HUDEP-2 (cell line): ENCODE measurements around the gene NSMCE1.

Experiments used
- DNase-seq, 76 experiments: peaks; one replicate each; lab custom pipeline; 2025; ENCODE audit not compliant: unreplicated experiment in 76 of 76; lab: John Stamatoyannopoulos, UW

The NSMCE1 gene

DNA sequence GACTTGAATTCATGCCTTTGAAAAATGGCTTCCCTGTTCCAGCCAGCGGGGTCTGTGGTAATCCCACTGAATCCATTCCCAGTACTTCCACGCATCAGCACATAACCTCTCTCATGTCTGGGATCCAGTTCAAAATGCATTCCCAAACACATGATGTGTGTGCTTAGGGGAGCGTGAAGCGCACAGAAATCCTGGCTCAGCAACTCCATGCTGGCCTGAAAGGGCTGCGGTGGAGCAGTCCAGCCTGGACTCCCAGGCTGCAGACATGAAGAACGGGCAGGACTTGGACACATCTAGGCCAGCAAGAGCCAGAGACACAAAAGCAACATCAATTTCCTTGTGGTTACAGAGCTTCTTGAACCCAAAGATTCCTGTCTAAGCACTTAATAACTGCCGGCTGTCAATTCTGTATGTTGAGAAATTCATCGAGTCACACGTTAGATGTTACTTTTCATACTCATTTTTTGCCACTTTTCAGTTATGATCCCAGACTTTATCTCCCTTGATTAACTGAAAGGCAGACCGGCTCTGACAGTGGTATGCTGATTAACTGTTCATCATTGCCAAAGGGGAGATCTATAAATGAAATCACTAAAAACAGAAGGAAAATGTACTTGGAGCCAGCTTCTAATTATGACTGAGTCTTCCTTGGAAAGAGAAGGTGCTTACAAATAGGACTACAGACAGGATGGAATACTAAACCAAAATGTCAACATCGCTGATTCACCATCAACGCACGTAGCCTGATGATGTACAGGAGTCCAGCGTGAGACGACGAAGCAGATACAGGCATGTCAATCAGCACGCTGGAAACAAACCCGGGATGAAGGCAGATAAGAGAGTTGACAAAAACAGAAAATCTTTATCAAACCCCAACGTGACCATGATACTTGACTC lies 23.0 kb downstream of the NSMCE1 start:
- peak in 59 of 76 experiments; percentile 7 to 78 (median 44) for DNase-seq

DNA sequence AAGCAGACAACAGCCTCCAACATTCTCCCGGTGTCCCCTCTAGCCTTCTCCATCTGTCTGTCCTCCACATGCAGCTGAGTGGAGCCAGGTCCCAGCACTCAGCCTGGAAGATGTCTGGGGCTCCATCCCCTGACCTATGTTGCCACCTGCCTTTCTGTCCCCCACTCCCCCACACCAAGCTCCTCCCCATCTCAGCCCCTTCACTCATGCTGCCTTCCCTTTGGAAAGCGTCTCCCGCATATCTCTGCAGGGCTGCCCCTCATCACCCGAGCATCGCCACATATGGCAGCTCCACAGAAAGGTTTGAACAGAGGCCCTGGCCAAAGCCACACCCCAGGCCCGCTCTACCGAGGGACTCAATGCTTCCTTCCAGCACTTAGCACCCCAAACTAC lies 24.2 kb downstream of the NSMCE1 start:
- no peak for DNase-seq

GRCh38 chr16:27243725-27244362 lies 24.7 kb downstream of the NSMCE1 start:
- no peak for DNase-seq

DNA sequence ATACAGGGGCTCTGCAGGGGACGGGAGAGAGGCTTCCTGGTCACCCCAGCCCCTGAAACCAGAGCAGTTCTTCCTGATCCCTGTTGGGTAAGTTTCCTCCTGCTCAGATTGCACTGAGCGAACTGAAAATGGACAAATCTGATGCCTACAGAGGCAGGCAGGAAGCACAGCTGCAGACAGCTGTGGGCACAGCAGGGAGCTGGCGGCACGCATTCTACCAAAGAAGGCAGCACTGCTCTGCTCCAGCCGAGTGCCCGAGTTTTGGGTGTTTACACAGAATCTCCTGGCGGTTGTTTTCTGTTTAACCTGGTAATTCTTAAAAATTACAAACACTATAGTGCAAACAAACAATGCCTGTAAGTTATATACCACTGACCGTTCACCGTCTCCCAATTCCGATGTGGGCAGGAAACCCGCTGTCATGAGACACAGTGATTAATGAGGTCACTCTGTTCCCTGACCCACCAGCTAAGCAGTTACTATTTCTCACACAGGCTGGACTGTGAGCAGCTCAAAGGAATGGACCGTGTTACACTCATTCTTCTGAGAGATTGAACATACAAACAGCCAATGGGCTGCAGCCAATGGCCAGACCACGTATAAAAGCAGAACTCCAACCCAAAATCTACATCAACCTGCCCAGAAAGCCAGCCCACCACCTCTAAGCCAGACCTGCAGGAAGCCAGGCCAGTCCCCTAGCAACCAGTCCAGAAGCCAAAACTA lies 25.5 kb downstream of the NSMCE1 start:
- no peak for DNase-seq

DNA sequence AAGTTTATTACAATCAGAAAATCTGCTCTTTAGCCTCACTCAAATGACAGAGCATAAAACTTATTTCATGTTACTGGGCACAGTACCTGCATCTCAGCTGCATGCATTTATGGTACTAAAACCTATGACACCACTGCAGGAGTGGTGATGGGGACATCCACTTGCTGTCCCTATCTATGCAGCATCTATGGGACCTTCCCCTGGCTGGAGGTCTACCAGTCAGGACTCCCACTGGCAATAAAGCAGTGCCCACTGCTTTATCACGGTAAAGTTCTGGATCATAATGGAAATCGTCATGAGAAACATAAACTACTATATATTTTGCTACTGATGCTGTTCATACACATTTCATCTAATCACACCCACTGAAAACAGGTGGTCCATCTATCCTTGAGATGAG lies 26.2 kb downstream of the NSMCE1 start:
- DNase-seq = no peak

GRCh38 chr16:27241658-27242057 lies 26.9 kb downstream of the NSMCE1 start:
- no peak for DNase-seq

DNA sequence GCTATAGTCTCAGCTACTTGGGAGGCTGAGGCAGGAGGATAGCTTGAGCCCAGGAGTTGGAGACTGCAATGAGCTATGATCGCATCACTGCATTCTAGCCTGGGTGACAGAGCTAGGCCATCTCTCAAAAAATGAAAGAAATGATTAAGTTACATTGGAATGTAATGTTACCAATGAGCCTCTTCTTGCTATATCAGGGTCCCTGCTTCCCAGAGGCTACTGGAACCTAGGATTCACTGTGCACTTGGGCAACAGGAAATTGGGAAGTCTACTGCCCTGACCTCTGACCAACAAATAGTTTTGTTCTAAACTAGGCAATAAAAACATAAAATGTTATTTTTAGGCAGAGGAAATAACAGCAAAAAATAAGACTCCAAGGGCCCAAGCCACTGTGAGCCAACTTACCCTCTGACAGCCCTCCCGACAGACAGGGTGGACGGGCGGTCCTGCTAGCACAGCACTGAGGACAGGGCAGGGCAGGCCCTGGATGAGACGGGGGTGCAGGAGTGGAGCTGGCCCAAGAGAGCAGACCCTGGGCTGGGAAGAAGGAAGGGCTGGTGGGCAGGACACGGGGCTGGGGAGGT lies 27.5 kb downstream of the NSMCE1 start:
- DNase-seq = no peak

DNA sequence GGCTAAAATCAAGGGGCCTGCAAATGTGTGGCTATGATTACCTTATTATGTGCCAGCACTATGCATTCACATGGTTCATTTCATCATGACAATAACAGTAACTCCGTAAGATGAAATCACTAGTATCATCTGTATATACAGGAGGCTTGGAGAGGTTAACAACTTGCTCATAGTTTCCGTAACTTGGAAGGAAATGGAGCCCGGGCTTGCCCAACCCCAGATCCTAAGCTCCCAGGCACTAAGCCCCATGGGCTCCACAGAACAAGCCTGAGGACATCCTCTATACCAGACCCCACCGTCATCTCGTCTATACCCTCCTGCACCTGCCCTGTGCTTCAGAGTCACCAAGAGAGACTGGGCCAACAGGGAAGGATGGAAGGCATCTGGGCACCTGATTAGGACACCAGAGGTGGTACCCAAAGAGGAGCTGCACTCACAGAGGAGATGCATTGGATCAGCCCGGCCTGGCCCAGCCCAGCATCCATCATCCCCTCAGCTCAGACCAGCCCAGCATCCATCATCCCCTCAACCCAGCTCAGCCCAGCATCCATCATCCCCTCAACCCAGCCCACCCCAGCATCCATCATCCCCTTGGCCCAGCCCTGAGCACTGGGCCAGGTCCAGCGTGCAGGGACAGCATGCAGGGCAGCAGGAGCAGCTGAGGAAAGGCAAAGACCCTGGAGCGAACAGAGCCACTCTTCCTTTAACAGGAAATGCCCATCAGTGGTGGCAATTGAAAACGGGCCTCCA lies 28.5 kb downstream of the NSMCE1 start:
- no peak for DNase-seq

DNA sequence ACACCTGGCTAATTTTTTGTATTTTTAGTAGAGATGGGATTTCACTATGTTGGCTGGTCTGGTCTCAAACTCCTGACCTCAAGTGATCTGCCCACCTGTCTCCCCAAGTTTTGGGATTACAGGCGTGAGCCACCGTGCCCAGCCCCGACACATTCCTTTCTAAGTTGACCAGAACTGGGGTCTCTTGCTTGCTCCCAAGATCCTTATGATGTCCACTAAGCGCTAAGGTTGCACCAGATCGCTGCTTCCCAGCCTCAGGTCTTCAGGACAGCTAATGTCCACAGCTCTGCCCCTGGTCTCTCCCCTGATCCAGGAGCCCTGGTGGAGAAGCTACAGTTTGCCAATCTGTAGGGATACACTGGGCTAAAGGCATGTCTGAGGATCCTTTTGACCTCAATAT lies 29.5 kb downstream of the NSMCE1 start:
- DNase-seq = no peak

DNA sequence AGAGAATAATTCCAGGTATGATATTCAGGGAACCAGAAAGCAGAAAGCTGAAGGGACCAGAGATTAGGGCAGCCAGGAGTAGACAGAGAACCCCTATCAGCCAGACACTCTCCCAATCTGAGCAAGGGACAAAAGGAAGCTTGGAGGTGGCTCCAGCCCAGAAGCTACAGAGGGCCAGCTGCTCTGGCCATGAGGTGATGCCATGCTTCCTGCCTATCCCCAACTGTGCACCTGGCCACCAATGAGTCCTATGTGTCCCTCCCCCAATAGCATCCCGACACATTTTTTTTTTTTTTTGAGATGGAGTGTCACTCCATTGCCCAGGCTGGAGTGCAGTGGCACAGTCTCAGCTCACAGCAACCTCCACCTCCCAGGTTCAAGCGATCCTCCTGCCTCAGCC lies 30.0 kb downstream of the NSMCE1 start:
- no peak for DNase-seq

DNA sequence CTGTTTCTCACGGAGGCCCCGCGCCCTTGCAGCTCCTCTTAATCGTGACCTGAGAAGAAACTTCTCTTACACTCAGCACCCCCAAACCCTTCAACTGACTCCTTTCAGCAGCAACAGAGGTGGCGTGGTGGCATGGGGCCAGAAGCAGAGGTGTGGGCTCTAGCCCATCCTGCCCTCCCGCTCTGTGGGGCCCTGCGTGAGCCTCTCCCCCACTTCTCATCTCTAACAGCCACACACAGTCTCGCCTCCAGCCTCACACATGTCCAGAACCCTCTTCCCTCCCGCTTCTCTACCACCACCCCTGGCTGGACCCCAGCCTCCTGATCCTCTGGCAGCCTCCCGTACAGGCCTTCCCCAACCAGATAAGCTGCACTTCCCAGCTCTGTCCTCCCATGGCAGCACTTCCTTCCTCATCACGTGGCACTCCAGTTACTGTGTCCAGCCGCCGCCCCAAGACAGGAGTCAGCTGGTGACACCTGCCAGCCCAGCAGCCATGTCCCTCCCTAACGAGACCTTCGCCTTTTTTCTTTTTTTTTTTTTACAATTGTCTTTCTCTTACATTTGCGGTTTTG lies 30.5 kb downstream of the NSMCE1 start:
- peak in 57 of 76 experiments; percentile 8 to 81 (median 48) for DNase-seq

DNA sequence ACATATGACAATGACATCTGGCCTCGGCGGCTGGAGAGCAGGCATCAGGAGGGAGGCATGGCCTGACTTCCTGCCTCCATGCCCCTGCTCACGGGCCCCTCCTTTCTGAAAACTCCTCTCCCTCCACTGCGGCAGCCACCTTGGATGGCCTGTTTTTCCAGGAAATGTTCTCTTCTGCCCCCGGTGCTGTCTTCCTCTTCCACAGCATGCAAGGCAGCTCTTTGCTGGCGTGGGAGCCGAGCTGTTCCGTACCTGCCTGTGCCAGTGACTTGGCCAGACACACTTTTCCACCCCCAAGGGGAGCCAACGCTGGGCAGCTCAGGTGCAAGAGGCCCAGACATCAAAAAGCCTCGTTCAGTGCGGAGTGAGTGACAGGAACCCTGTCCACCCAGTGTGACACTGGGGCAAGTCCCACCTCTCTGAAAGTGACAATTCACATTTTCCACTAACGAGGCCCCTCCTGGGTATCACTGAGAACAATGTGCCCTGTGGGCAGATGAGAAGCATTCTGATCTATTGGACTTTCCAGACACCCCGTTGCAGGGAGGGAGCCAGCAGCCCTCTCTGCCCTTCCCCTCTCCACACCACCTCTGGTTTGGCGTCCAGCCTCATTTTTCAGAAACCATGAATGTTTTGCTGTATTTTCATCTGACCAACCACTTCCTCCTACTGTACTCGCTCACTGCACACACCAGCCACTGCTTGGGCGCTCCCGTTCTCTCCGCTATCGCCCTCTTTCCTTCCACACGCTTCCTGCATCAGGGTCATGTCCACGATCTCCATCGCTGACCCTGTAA lies 31.2 kb downstream of the NSMCE1 start:
- peak in 71 of 76 experiments; percentile 8 to 89 (median 58) for DNase-seq

GRCh38 chr16:27236635-27237218 lies 31.8 kb downstream of the NSMCE1 start:
- DNase-seq = peak in 1 of 76 experiments; percentile 15

DNA sequence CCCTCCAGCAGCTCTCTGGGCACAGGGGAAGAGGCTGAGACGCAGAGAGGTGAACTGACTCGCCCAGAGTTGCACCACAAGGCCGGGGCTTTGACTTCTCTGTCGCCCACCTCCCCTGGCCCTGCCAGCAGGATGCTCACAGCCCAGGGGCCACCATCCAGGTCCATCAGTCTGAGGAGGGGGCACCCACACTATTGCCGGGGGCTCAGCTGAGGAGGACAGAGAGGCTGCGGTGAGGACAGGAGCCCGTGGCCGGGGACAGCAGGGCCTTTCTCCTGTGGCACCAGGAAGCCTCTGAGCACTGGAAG lies 32.7 kb downstream of the NSMCE1 start:
- DNase-seq = no peak

GRCh38 chr16:27235055-27235937 lies 33.3 kb downstream of the NSMCE1 start:
- DNase-seq = peak; percentile 34 to 99 (median 97)

DNA sequence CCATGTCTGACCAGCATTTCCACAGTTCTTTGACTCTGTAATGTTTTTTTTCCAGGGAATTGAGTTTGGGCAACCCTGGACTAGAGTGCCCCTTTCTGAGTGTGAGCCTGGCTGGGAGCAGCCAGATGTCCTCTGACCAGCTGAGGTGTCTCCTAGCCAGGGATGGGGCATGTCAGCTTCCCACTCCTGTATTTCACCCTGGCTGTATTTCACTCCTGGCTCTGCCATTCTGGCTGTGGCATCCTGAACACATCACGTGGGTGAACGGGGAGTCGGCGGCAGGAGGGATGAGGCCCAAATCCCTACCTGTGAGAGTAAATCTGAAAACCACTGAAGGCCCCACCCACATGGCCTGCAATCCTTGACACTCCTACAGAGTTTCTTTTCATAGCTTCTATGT lies 34.0 kb downstream of the NSMCE1 start:
- DNase-seq = no peak

GRCh38 chr16:27234171-27234570 lies 34.4 kb downstream of the NSMCE1 start:
- DNase-seq = no peak

- DNase-seq = no peak
Observed at GRCh38 chr16:27233731-27234130, 34.8 kb downstream of the NSMCE1 start.
